Measurements from ENCODE around the gene FAM163B.

DNA sequence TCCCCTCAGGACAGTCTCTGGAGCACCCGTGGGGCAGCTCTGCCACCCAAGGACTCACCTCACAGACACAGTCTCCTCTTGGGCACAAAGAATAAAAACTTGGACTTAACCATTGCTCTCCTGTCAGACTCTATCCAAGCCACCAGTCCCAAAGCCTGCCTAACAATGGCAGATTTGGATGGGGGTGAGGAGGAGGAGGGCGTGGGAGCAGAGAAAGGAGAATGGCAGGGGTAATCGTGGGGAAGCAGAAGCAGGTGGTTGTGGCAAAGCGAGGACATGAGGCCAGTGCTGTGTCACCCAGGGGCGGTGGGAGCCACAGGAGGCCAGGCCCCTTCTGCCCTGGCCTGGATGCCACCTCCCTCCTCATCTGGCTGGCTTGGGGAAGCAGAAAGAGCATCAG, 5.5 kb upstream of the FAM163B start:
- TF ChIP-seq, protein P1, sequence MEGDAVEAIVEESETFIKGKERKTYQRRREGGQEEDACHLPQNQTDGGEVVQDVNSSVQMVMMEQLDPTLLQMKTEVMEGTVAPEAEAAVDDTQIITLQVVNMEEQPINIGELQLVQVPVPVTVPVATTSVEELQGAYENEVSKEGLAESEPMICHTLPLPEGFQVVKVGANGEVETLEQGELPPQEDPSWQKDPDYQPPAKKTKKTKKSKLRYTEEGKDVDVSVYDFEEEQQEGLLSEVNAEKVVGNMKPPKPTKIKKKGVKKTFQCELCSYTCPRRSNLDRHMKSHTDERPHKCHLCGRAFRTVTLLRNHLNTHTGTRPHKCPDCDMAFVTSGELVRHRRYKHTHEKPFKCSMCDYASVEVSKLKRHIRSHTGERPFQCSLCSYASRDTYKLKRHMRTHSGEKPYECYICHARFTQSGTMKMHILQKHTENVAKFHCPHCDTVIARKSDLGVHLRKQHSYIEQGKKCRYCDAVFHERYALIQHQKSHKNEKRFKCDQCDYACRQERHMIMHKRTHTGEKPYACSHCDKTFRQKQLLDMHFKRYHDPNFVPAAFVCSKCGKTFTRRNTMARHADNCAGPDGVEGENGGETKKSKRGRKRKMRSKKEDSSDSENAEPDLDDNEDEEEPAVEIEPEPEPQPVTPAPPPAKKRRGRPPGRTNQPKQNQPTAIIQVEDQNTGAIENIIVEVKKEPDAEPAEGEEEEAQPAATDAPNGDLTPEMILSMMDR (IDR thresholded peaks at IDR 0.05), result no peak
- TF ChIP-seq POLR2A (IDR thresholded peaks at IDR 0.05), result no peak
